Osteoblast (primary cell): ENCODE data around the gene PGRMC1. TPM values are rescaled to one million over a fixed set of nuclear protein-coding genes. Genes with fewer than 3 reads are reported as not detected.
"Not testable (repeated sequence)": the region's sequence is repeated elsewhere in the genome, so short reads cannot be mapped to it uniquely, and the experiment has no call there.

Source experiments
- DNase-seq: peaks from one replicate; pipeline ENCODE4 v3.0.0; 2011; ENCODE audit warnings: low spot score, mixed read lengths; ENCODE audit not compliant: insufficient read length; ENCODE audit errors: missing footprints
- H2AFZ ChIP-seq: 2 replicates; pipeline ENCODE4 v1.6.0; 2011; ENCODE audit warnings: mild to moderate bottlenecking, low read length
- H3K27ac ChIP-seq: 2 replicates; pipeline ENCODE4 v1.5.1; 2011; ENCODE audit warnings: mild to moderate bottlenecking, low read depth, low read length, moderate library complexity
- H3K27me3 ChIP-seq: 2 replicates; pipeline ENCODE4 v1.6.0; 2012; ENCODE audit warnings: mild to moderate bottlenecking, control low read depth, inconsistent platforms, low read length, moderate library complexity; ENCODE audit not compliant: insufficient read depth
- H3K36me3 ChIP-seq: 2 replicates; pipeline ENCODE4 v1.5.1; 2011; ENCODE audit warnings: mild to moderate bottlenecking, low read length, control low read depth, moderate library complexity; ENCODE audit not compliant: insufficient read depth
- H3K4me1 ChIP-seq: 2 replicates; pipeline ENCODE4 v1.5.1; 2011; ENCODE audit warnings: mild to moderate bottlenecking, low read length, control low read depth, moderate library complexity; ENCODE audit not compliant: insufficient read depth
- H3K4me2 ChIP-seq: 2 replicates; pipeline ENCODE4 v1.6.0; 2011; ENCODE audit warnings: mild to moderate bottlenecking, low read length; ENCODE audit not compliant: insufficient read depth
- H3K4me3 ChIP-seq: fragments of 200-600 bp; sonication (generic); 3 replicates; pipeline ENCODE4 v1.5.1; 2012; ENCODE audit warnings: mild to moderate bottlenecking, low read length, inconsistent platforms; ENCODE audit not compliant: insufficient read depth
- H3K79me2 ChIP-seq: 2 replicates; pipeline ENCODE4 v1.6.0; 2012; ENCODE audit warnings: mild to moderate bottlenecking, low read length, control low read depth, inconsistent platforms; ENCODE audit not compliant: insufficient read depth
- H3K9me3 ChIP-seq: 2 replicates; pipeline ENCODE4 v1.5.1; 2011; ENCODE audit warnings: low read depth, low read length, control low read depth
- H4K20me1 ChIP-seq: 2 replicates; pipeline ENCODE4 v1.6.0; 2012; ENCODE audit warnings: mild to moderate bottlenecking, low read length, control low read depth; ENCODE audit not compliant: insufficient read depth
- CTCF ChIP-seq: IDR thresholded peaks from 2 replicates; pipeline ENCODE4 v1.5.1; 2011; ENCODE audit warnings: mild to moderate bottlenecking, low read depth, low read length, moderate library complexity; ENCODE audit errors: extremely low read depth
- total RNA-seq: library from RNA; depleted of rRNA; stranded (reverse); fragments of >200 nt; gene quantifications from 2 replicates; pipeline ENCODE4 v1.2.3, GENCODE V29; 2012

The PGRMC1 gene
- total RNA-seq, 1 donor: 124 TPM

GRCh38 chrX:119194621-119195020, 41.5 kb upstream of the PGRMC1 start:
- Histone ChIP-seq H3K4me2 (no peak overlapping the region), H3K4me1 (no peaks in the 10 kb centered on the region), H3K36me3 (no peaks in the 10 kb centered on the region), H3K79me2 (no peaks in the 10 kb centered on the region), H3K27ac (no peak overlapping the region), H2AFZ (no peak overlapping the region), H3K4me3 (no peak overlapping the region), H3K27me3 (peaks cover 7% of the 10 kb centered on the region), H3K9me3 (no peaks in the 10 kb centered on the region), H4K20me1 (no peaks in the 10 kb centered on the region)
- TF ChIP-seq CTCF: peak; percentile 39
- no peak for DNase-seq

DNA sequence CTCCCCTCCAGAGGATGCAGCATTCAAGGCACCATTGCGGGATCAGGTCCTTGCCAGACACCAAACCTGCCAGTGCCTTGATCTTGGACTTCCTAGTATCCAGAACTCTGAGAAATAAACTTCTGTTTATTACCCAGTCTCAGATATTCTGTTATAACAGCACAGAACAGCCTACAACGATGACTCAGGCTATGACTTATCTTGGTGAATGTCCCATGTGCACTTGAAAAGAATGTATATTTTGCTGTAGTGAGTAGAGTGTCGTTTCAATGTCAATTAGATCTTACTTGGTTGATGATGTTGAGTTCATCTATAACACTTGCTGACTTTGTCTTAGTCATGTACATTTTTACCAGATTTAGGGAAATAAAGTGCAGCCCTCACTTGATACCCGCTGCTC, 34.5 kb upstream of the PGRMC1 start:
- Histone ChIP-seq H3K36me3 (no peaks in the 10 kb centered on the region), H3K27me3 (peaks cover 9% of the 10 kb centered on the region), H3K4me2 (no peak overlapping the region), H3K4me3 (no peak overlapping the region), H3K9me3 (no peaks in the 10 kb centered on the region), H3K27ac (no peak overlapping the region), H3K4me1 (no peaks in the 10 kb centered on the region), H4K20me1 (no peaks in the 10 kb centered on the region), H3K79me2 (no peaks in the 10 kb centered on the region), H2AFZ (no peak overlapping the region)
- DNase-seq: no peak
- TF ChIP-seq CTCF: no peak

DNA sequence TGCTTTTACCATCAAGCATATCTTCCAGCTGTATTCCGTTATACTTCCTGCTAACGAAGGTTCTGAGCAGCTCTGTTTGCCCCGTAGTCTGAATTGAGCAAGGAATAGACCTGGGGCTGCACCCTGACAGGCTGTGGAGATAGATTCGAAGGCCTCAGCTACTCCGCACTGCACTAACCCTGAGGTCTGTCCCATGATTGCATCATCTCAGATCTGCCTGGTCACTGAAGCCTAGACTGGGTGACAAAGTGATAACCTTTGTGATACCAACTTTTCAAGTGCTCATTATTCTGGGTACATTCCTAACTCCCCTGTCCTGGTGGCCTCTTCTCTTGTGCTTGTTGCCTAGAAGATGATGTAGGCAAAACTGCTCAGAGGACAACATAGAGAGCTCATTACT, 29.9 kb upstream of the PGRMC1 start:
- H3K79me2 ChIP-seq: no peaks in the 10 kb centered on the region
- H4K20me1 ChIP-seq: no peaks in the 10 kb centered on the region
- no peak overlapping the region for H2AFZ ChIP-seq
- TF ChIP-seq CTCF: no peak
- no peak overlapping the region for H3K4me2 ChIP-seq
- no peak for DNase-seq
- H3K27ac ChIP-seq: no peak overlapping the region
- H3K9me3 ChIP-seq: no peaks in the 10 kb centered on the region
- no peaks in the 10 kb centered on the region for H3K36me3 ChIP-seq
- no peak overlapping the region for H3K4me3 ChIP-seq
- H3K27me3 ChIP-seq: peaks cover 6% of the 10 kb centered on the region
- H3K4me1 ChIP-seq: no peaks in the 10 kb centered on the region

DNA sequence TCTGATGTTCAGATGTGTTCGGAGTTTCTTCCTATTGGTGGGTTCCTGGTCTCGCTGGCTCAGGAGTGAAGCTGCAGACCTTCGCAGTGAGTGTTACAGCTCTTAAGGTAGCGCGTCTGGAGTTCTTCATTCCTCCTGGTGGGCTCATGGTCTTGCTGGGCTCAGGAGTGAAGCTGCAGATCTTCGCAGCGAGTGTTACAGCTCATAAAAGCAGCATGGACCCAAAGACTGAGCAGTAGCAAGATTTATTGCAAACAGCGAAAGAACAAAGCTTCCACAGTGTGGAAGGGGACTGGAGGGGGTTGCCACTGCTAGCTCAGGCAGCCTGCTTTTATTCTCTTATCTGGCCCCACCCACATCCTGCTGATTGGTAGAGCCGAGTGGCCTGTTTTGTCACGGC, 28.6 kb upstream of the PGRMC1 start:
- H3K27ac ChIP-seq, H4K20me1 ChIP-seq, H3K4me3 ChIP-seq, H3K4me1 ChIP-seq, H3K79me2 ChIP-seq, H2AFZ ChIP-seq, H3K9me3 ChIP-seq, H3K36me3 ChIP-seq, DNase-seq, H3K4me2 ChIP-seq: not testable (repeated sequence)
- H3K27me3 ChIP-seq: peaks cover 14% of the 10 kb centered on the region
